ENCODE results near the gene FREM3. TPM values are rescaled to one million over a fixed set of nuclear protein-coding genes. Genes with fewer than 3 reads are reported as not detected.

The FREM3 gene
- total RNA-seq, 1 donor from 2014 or later: 0.56 TPM

- Mint-ChIP-seq H3K36me3 (ENCODE audit: low read depth, unreplicated experiment) (no peaks in the 10 kb centered on the region), H3K27ac (ENCODE audit: unreplicated experiment) (no peak overlapping the region), H3K27me3 (ENCODE audit: unreplicated experiment) (no peaks in the 10 kb centered on the region), H3K4me1 (ENCODE audit: unreplicated experiment) (no peaks in the 10 kb centered on the region), H3K9me3 (ENCODE audit: unreplicated experiment) (no peaks in the 10 kb centered on the region), H3K4me3 (ENCODE audit: unreplicated experiment) (no peak overlapping the region)
- DNase-seq (ENCODE audit: low spot score): no peak
- no peak for TF ChIP-seq CTCF (IDR thresholded peaks at IDR 0.05; ENCODE audit: unreplicated experiment)
These were observed 74.2 kb downstream of the FREM3 start for GRCh38 chr4:143626134-143626911.

GRCh38 chr4:143625632-143626031 is 74.8 kb downstream of the FREM3 start:
- Mint-ChIP-seq H3K27ac (ENCODE audit: unreplicated experiment) (no peak overlapping the region), H3K27me3 (ENCODE audit: unreplicated experiment) (no peaks in the 10 kb centered on the region), H3K4me3 (ENCODE audit: unreplicated experiment) (no peak overlapping the region), H3K36me3 (ENCODE audit: low read depth, unreplicated experiment) (no peaks in the 10 kb centered on the region), H3K9me3 (ENCODE audit: unreplicated experiment) (no peaks in the 10 kb centered on the region), H3K4me1 (ENCODE audit: unreplicated experiment) (no peaks in the 10 kb centered on the region)
- DNase-seq (ENCODE audit: low spot score): no peak
- TF ChIP-seq CTCF (IDR thresholded peaks at IDR 0.05; ENCODE audit: unreplicated experiment): no peak

- H3K36me3 Mint-ChIP-seq (ENCODE audit: low read depth, unreplicated experiment): no peaks in the 10 kb centered on the region
- no peaks in the 10 kb centered on the region for H3K9me3 Mint-ChIP-seq (ENCODE audit: unreplicated experiment)
These were observed 76.6 kb downstream of the FREM3 start for GRCh38 chr4:143623896-143624295.

GRCh38 chr4:143618811-143619210 is 81.7 kb downstream of the FREM3 start:
- no peak for DNase-seq (ENCODE audit: low spot score)
- no peaks in the 10 kb centered on the region for H3K27me3 Mint-ChIP-seq (ENCODE audit: unreplicated experiment)
- no peak for TF ChIP-seq CTCF (IDR thresholded peaks at IDR 0.05; ENCODE audit: unreplicated experiment)
- no peaks in the 10 kb centered on the region for H3K9me3 Mint-ChIP-seq (ENCODE audit: unreplicated experiment)
- no peak overlapping the region for H3K4me3 Mint-ChIP-seq (ENCODE audit: unreplicated experiment)
- H3K36me3 Mint-ChIP-seq (ENCODE audit: low read depth, unreplicated experiment): no peaks in the 10 kb centered on the region
- no peak overlapping the region for H3K27ac Mint-ChIP-seq (ENCODE audit: unreplicated experiment)
- peaks cover 7% of the 10 kb centered on the region for H3K4me1 Mint-ChIP-seq (ENCODE audit: unreplicated experiment)

More at GRCh38 chr4:143623896-143624295, 76.6 kb downstream of the FREM3 start:
- no peak for TF ChIP-seq CTCF (IDR thresholded peaks at IDR 0.05; ENCODE audit: unreplicated experiment)
- H3K27ac Mint-ChIP-seq (ENCODE audit: unreplicated experiment): no peak overlapping the region
- H3K4me1 Mint-ChIP-seq (ENCODE audit: unreplicated experiment): peaks cover 4% of the 10 kb centered on the region
- no peaks in the 10 kb centered on the region for H3K27me3 Mint-ChIP-seq (ENCODE audit: unreplicated experiment)
- DNase-seq (ENCODE audit: low spot score): no peak
- no peak overlapping the region for H3K4me3 Mint-ChIP-seq (ENCODE audit: unreplicated experiment)

- Mint-ChIP-seq H3K4me3 (ENCODE audit: unreplicated experiment) (no peak overlapping the region), H3K9me3 (ENCODE audit: unreplicated experiment) (no peaks in the 10 kb centered on the region), H3K36me3 (ENCODE audit: low read depth, unreplicated experiment) (no peaks in the 10 kb centered on the region), H3K27me3 (ENCODE audit: unreplicated experiment) (no peaks in the 10 kb centered on the region), H3K27ac (ENCODE audit: unreplicated experiment) (no peak overlapping the region), H3K4me1 (ENCODE audit: unreplicated experiment) (peaks cover 7% of the 10 kb centered on the region)
- no peak for TF ChIP-seq CTCF (IDR thresholded peaks at IDR 0.05; ENCODE audit: unreplicated experiment)
- no peak for DNase-seq (ENCODE audit: low spot score)
These were observed 82.3 kb downstream of the FREM3 start for GRCh38 chr4:143617994-143618679.
